22Rv1 (cell line): ENCODE results near the gene C7.
"Not testable (repeated sequence)": the region's sequence is repeated elsewhere in the genome, so short reads cannot be mapped to it uniquely, and the experiment has no call there.

Experiments used
- H3K27ac ChIP-seq: fragments of 450-650 bp; 2 replicates; pipeline ENCODE4 v1.5.1; 2017
- ZFX ChIP-seq: fragments of 450-650 bp; IDR thresholded peaks from 2 replicates; pipeline ENCODE4 v1.6.1; 2017; ENCODE audit warnings: antibody characterized with exemption, borderline replicate concordance
- TF ChIP-seq, protein P1 (sequence below): fragments of 450-650 bp; IDR thresholded peaks from 2 replicates; pipeline ENCODE4 v1.5.1; 2017; ENCODE audit warnings: mild to moderate bottlenecking

The C7 gene

GRCh38 chr5:40909264-40909663 lies at the start of gene C7:
Gene C7, plus strand, starts transcription at chr5:40909497. Its CDS starts 114 bp downstream, at chr5:40909611.
- no peak within 1 kb of the TSS for H3K27ac ChIP-seq
- TF ChIP-seq, protein P1, sequence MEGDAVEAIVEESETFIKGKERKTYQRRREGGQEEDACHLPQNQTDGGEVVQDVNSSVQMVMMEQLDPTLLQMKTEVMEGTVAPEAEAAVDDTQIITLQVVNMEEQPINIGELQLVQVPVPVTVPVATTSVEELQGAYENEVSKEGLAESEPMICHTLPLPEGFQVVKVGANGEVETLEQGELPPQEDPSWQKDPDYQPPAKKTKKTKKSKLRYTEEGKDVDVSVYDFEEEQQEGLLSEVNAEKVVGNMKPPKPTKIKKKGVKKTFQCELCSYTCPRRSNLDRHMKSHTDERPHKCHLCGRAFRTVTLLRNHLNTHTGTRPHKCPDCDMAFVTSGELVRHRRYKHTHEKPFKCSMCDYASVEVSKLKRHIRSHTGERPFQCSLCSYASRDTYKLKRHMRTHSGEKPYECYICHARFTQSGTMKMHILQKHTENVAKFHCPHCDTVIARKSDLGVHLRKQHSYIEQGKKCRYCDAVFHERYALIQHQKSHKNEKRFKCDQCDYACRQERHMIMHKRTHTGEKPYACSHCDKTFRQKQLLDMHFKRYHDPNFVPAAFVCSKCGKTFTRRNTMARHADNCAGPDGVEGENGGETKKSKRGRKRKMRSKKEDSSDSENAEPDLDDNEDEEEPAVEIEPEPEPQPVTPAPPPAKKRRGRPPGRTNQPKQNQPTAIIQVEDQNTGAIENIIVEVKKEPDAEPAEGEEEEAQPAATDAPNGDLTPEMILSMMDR = no peak
- no peak for TF ChIP-seq ZFX

- TF ChIP-seq, protein P1 = no peak
- TF ChIP-seq ZFX = no peak
Measured at GRCh38 chr5:40860711-40861110, 48.6 kb upstream of the C7 start.

GRCh38 chr5:40865004-40865403 lies 44.3 kb upstream of the C7 start:
- H3K27ac ChIP-seq = not testable (repeated sequence)

More at GRCh38 chr5:40860711-40861110, 48.6 kb upstream of the C7 start:
- H3K27ac ChIP-seq = no peak overlapping the region

DNA sequence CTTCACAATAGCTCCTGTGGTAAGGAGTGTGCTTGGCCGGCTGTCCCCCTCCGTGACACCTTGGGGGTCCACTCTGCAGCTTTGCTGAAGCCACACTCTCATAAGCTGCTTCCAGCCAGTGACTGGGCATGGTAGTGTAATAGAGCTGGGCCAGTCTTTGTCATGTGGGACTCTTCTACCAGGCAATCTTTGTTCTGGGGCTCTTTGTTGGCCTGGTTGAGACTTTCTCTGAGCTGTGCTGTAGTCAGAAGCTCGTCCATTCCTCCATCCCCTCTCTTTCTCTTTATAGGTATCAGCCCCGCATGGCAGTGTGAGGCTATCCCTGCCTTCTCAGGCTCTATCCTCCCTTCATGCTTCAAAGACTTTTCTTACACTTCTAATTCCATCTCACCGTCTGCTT lies 42.5 kb upstream of the C7 start:
- no peak for TF ChIP-seq ZFX
- TF ChIP-seq, protein P1 = no peak
- no peak overlapping the region for H3K27ac ChIP-seq

DNA sequence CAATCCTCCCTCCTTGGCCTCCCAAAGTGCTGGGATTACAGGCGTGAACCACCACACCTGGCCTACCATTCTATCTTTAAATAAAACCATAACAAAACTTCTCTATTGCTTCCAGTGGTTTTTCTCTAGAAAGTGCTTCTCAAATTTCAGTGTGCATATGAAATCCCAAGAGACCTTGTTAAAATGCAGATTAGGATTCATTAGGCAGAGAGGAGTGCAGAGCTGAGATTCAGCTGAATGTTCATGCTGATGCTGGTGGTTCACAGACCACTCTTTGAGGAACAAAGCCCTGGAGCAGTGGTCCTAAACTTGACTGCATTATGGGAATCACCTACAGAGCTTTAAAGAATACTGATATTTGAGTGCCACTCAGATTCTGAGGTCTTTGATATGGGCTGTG lies 39.9 kb upstream of the C7 start:
- TF ChIP-seq ZFX = no peak
- TF ChIP-seq, protein P1 = no peak

DNA sequence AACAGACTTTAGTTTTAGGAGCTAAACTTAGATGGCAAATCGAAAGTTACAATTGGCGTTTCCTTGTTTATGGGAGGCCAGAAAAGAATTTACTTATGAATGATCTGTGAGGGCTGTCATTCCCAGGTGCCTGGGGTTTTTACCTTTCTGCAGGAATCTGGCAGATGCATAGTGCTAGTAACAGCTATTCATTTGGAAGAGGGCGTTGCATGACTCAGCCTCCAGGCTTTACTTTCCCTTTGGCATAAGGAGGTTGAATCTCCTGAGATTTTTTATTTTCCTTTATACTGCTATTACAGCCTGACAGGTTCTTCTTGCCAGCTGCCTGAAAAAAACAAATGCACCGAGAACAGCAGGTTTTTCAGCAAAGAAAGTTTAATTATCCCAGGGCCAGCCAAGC lies 38.1 kb upstream of the C7 start:
- TF ChIP-seq, protein P1 = no peak
- no peak for TF ChIP-seq ZFX
- no peak overlapping the region for H3K27ac ChIP-seq

More for the DNA sequence above, 39.9 kb upstream of the C7 start:
- H3K27ac ChIP-seq = no peak overlapping the region

- not testable (repeated sequence) for H3K27ac ChIP-seq
Measured at GRCh38 chr5:40872253-40872652, 37.0 kb upstream of the C7 start.

GRCh38 chr5:40873286-40873880 lies 35.9 kb upstream of the C7 start:
- H3K27ac ChIP-seq = no peak overlapping the region
- TF ChIP-seq, protein P1 = no peak
- no peak for TF ChIP-seq ZFX
